K562 (cell line): ENCODE results near the gene GCHFR. TPM values are rescaled to one million over a fixed set of nuclear protein-coding genes. Genes with fewer than 3 reads are reported as not detected.

ENCODE experiments used
- CHD7 ChIP-seq: fragments of 200-600 bp; sonication (generic); IDR thresholded peaks from one replicate; pipeline ENCODE4 v1.6.1; 2012; ENCODE audit warnings: mild to moderate bottlenecking, low read depth, low read length, inconsistent platforms
- FOXO4 ChIP-seq: fragments of 450-650 bp; formaldehyde crosslinking; IDR thresholded peaks from 2 replicates; pipeline ENCODE4 v1.4.0; 2020; ENCODE audit warnings: mild to moderate bottlenecking, moderate library complexity
- MCM2 ChIP-seq: fragments of 450-650 bp; IDR thresholded peaks from 2 replicates; pipeline ENCODE4 v1.6.1; 2017; ENCODE audit warnings: low read depth, mild to moderate bottlenecking
- MITF ChIP-seq: IDR thresholded peaks from 2 replicates; pipeline ENCODE4 v1.6.1; 2014; ENCODE audit warnings: antibody characterized with exemption
- NBN ChIP-seq: fragments of 450-650 bp; IDR thresholded peaks from 2 replicates; pipeline ENCODE4 v1.6.1; 2016; ENCODE audit warnings: low read depth, mild to moderate bottlenecking
- SMAD2 ChIP-seq: fragments of 150-350 bp; IDR thresholded peaks from 2 replicates; pipeline ENCODE4 v1.6.1; 2014; ENCODE audit warnings: low read depth, mild to moderate bottlenecking, low read length
- THAP7 ChIP-seq: fragments of 250-450 bp; sonication (Bioruptor Pico); IDR thresholded peaks from 2 replicates; pipeline ENCODE4 v1.5.0; 2021
- ZEB2 ChIP-seq: fragments of 450-650 bp; IDR thresholded peaks from 2 replicates; pipeline ENCODE4 v1.6.1; 2016
- ZFP36 ChIP-seq: fragments of 150-350 bp; IDR thresholded peaks from 2 replicates; pipeline ENCODE4 v1.6.1; 2018; ENCODE audit warnings: low read length, low read depth; ENCODE audit not compliant: partially characterized antibody
- ZKSCAN8 ChIP-seq: fragments of 200-800 bp; sonication (Bioruptor generic); IDR thresholded peaks from 2 replicates; pipeline ENCODE4 v1.6.1; 2016; ENCODE audit warnings: missing genetic modification characterization, missing compliant biosample characterization
- ZNF12 ChIP-seq: sonication (generic); formaldehyde crosslinking; IDR thresholded peaks from 2 replicates; pipeline ENCODE4 v1.4.0; 2020; ENCODE audit warnings: mild to moderate bottlenecking, missing genetic modification reagents
- ZNF197 ChIP-seq: fragments of 200-800 bp; sonication (Bioruptor generic); IDR thresholded peaks from 2 replicates; pipeline ENCODE4 v1.6.1; 2016; ENCODE audit warnings: low read depth, missing genetic modification characterization, missing compliant biosample characterization
- polyA plus RNA-seq, 8 experiments: library from polyadenylated mRNA; depleted of rRNA in 4 of 8; stranded (reverse) in 5 of 8; unstranded in 3 of 8; fragments of >200 nt; fragmentation: Nextera tagmentation in 2 of 8; fragmentation: Illumina TruSeq in 1 of 8; extraction: Ambion mirVana in 2 of 8; extraction: Trizol in 1 of 8; gene quantifications; 2 replicates each; pipeline versions ENCODE4 v1.2.1 to v1.2.3, GENCODE V29; 2011 to 2014; ENCODE audit warnings: inconsistent platforms in 1 of 8, missing spikeins in 1 of 8
- total RNA-seq, 7 experiments: library from RNA; depleted of rRNA in 6 of 7; stranded (reverse); fragments of >200 nt in 6 of 7; fragmentation: Illumina TruSeq in 2 of 7; extraction: Trizol in 2 of 7; gene quantifications; 2 replicates each; pipeline versions ENCODE4 v1.2.1 to v1.2.3, GENCODE V29; 2011 to 2021; ENCODE audit warnings: low replicate concordance in 1 of 7

The GCHFR gene
- total and polyA plus RNA-seq, 9 of the 15 experiments (the other 6 are each of a cell fraction or from before 2014, with no cell fraction given): 8.7 to 83.5 (median 20.8) TPM

- TF ChIP-seq CHD7 (no peak), MITF (0 out of 2 replicates have a peak, but pooled peaks have one; percentile 15), FOXO4 (no peak), ZEB2 (no peak), NBN (peak; percentile 81), ZKSCAN8 (CRISPR knock-in tag) (no peak), THAP7 (CRISPR knock-in tag) (no peak), ZNF12 (0 out of 2 replicates have a peak, but pooled peaks have one; percentile 12), ZFP36 (no peak), MCM2 (no peak), SMAD2 (no peak), ZNF197 (CRISPR knock-in tag) (no peak)
These were observed 8.7 kb upstream of the GCHFR start, which contains the start of gene RMDN3 (continued) for GRCh38 chr15:40754883-40755811.
